Fibroblast of lung (primary cell): ENCODE data around the gene WIZ. TPM values are rescaled to one million over a fixed set of nuclear protein-coding genes. Genes with fewer than 3 reads are reported as not detected.

Experiments
- DNase-seq, 2 donors: peaks; one replicate each; pipeline versions ENCODE4 v3.0.0 to v3.0.0-alpha.2; 2010; ENCODE audit warnings: low read depth in 2 of 2
- H2AFZ ChIP-seq: 2 replicates; pipeline ENCODE4 v1.5.1; 2012; ENCODE audit warnings: low read length, control low read depth, inconsistent platforms
- H3K27ac ChIP-seq: 2 replicates; pipeline ENCODE4 v1.5.1; 2011; ENCODE audit warnings: low read length, control low read depth; ENCODE audit not compliant: insufficient read depth
- H3K27me3 ChIP-seq: 2 replicates; pipeline ENCODE4 v1.5.1; 2011; ENCODE audit warnings: mild to moderate bottlenecking, low read length; ENCODE audit not compliant: control insufficient read depth, insufficient read depth
- H3K36me3 ChIP-seq: 2 replicates; pipeline ENCODE4 v1.5.1; 2011; ENCODE audit warnings: low read length; ENCODE audit not compliant: control insufficient read depth, insufficient read depth
- H3K4me1 ChIP-seq: 2 replicates; pipeline ENCODE4 v1.5.1; 2011; ENCODE audit warnings: low read length; ENCODE audit not compliant: control insufficient read depth, insufficient read depth; ENCODE audit errors: extremely low read depth
- H3K4me2 ChIP-seq: 2 replicates; pipeline ENCODE4 v1.5.1; 2011; ENCODE audit warnings: low read length, control low read depth; ENCODE audit not compliant: insufficient read depth; ENCODE audit errors: extremely low read depth
- H3K4me3 ChIP-seq, 4 experiments: fragments of 200-600 bp in 1 of 4; sonication (generic) in 1 of 4; replicated peaks in 1 of 4; 2 replicates each; pipeline ENCODE4 v1.5.1; 2011 to 2016; ENCODE audit warnings: low read length in 4 of 4, low read depth in 3 of 4, mild to moderate bottlenecking in 3 of 4, control low read depth in 2 of 4, inconsistent platforms in 1 of 4, mixed read lengths in 1 of 4; ENCODE audit not compliant: insufficient read depth in 1 of 4; ENCODE audit errors: control extremely low read depth in 1 of 4
- H3K79me2 ChIP-seq: 2 replicates; pipeline ENCODE4 v1.5.1; 2012; ENCODE audit warnings: mild to moderate bottlenecking, low read length, inconsistent platforms; ENCODE audit not compliant: control insufficient read depth, insufficient read depth
- H3K9ac ChIP-seq: 2 replicates; pipeline ENCODE4 v1.5.1; 2011; ENCODE audit warnings: mild to moderate bottlenecking, low read length, control low read depth; ENCODE audit not compliant: insufficient read depth
- H3K9me3 ChIP-seq: 2 replicates; pipeline ENCODE4 v1.5.1; 2012; ENCODE audit warnings: low read depth, low read length; ENCODE audit not compliant: control insufficient read depth, insufficient read depth
- H4K20me1 ChIP-seq: 2 replicates; pipeline ENCODE4 v1.5.1; 2011; ENCODE audit warnings: low read length; ENCODE audit not compliant: control insufficient read depth, insufficient read depth; ENCODE audit errors: extremely low read depth
- CTCF ChIP-seq, 2 donors: IDR thresholded peaks in 1 of 2; conservative IDR thresholded peaks in 1 of 2; 1 replicate in 1 of 2; 2 replicates in 1 of 2; pipeline ENCODE4 v1.5.1; 2011 to 2012; ENCODE audit warnings: low read length in 2 of 2, control low read depth in 1 of 2, inconsistent platforms in 1 of 2, low read depth in 1 of 2, mild to moderate bottlenecking in 1 of 2
- EZH2 ChIP-seq: IDR thresholded peaks from 2 replicates; pipeline ENCODE4 v1.5.1; 2012; ENCODE audit warnings: low read length, control low read depth, mild to moderate bottlenecking; ENCODE audit errors: missing control alignments
- polyA plus RNA-seq, 2 donors: library from polyadenylated mRNA; depleted of rRNA in 1 of 2; stranded (reverse) in 1 of 2; unstranded in 1 of 2; fragments of >200 nt; gene quantifications; 2 replicates each; pipeline ENCODE4 v1.2.1, GENCODE V29; 2011 to 2012; ENCODE audit warnings: missing spikeins in 1 of 2
- total RNA-seq: library from RNA; depleted of rRNA; stranded (reverse); fragments of >200 nt; gene quantifications from 2 replicates; pipeline ENCODE4 v1.2.1, GENCODE V29; 2014

Gene WIZ
- total and polyA plus RNA-seq, 2 donors (not counting 1 experiment from before 2014, with no cell fraction given) = 7.5 to 9.7 TPM

DNA sequence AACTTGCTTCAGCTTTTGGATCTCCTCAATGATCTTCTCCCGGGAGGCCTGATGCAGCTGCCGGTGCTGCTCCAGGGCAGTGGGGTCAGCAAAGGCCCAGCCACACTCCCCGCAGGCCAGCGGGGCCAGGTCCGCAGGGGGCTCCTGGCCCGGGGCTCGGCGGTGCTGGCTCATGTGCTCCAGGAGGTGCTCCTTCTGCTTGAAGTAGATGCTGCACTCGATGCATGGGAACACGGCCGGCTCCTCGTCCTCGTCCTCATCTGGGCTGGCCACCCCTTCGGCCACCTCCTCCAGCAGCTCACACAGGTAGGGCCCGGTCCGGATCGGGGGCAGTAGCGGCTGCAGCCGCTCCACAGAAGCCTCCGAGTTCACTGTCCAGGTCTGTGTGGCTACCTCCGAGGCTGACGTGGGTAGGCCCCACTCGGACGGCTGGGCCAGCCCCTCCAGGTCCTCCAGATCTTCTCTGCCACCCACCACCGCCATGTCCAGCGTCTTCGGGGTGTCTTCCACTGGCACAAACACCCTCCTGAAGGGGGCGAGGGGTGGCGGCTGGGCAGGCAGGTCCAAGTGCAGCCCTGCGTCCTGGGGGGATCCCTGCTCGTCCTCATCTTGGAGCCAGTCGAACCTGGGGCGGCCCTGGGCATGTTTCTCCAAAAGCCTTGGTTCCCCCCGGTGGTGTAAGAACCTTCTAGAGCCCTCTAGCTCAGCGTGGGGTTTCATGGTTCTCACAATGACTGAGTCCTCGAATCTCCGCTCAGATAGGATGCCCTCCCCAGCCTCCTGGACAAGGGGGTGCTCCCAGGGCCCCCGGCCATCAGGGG lies 9.7 kb downstream of the WIZ start:
- Histone ChIP-seq H3K9ac (no peak overlapping the region), H3K9me3 (no peaks in the 10 kb centered on the region), H3K4me3 (no peak overlapping the region), H3K79me2 (no peaks in the 10 kb centered on the region), H2AFZ (no peak overlapping the region), H3K4me1 (no peaks in the 10 kb centered on the region), H3K36me3 (no peaks in the 10 kb centered on the region), H3K27me3 (no peaks in the 10 kb centered on the region), H4K20me1 (no peaks in the 10 kb centered on the region), H3K4me2 (no peak overlapping the region), H3K27ac (no peak overlapping the region)
- no peak for DNase-seq
- TF ChIP-seq EZH2 (no peak), CTCF (conservative IDR thresholded peaks at IDR 0.05 in 1 of 2, IDR thresholded peaks at IDR 0.05 in 1 of 2; ENCODE audit: low read depth in 1 of 2, low read length in 2 of 2) (no peak)

DNA sequence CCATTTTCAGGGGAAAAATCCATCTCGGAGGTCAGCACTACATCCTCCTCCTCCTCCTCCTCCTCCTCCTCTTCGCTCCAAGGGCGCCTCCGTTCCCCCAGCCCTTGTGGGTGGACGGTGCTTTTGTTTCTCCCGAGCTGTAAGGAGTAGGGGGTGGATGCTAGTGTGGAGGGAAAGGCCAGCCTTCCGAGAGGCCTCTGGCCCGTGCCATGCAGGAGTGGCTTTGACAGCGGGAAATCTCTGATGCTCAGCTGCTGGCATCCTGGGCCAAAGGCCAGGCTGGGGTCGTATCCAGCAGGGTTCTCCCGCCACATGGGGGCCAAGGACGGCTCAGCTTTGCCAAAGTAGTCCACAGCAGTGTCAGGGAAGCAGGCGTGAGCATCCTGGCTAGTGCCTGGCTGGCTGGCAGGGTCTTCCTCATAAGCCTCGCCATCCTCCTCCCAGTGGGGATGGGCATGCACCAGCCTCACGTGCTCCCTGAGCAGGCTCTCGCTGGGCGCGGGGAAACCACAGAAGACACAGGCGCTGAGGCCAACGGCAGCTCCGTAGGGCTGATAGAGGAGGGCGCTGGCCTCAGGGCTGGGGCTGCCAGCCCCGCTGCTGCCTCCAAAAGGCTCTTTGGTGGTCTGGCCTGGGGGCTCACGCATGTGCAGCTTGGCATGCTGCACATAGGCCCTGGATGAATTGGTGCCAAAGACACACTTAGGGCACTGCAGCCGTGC lies 10.5 kb downstream of the WIZ start:
- Histone ChIP-seq H3K4me1 (no peaks in the 10 kb centered on the region), H3K79me2 (no peaks in the 10 kb centered on the region), H2AFZ (no peak overlapping the region), H3K27ac (no peak overlapping the region), H3K36me3 (no peaks in the 10 kb centered on the region), H3K27me3 (no peaks in the 10 kb centered on the region), H3K9ac (no peak overlapping the region), H3K9me3 (no peaks in the 10 kb centered on the region), H3K4me2 (no peak overlapping the region), H3K4me3 (no peak overlapping the region), H4K20me1 (no peaks in the 10 kb centered on the region)
- DNase-seq = no peak
- TF ChIP-seq EZH2 (no peak), CTCF (conservative IDR thresholded peaks at IDR 0.05 in 1 of 2, IDR thresholded peaks at IDR 0.05 in 1 of 2; ENCODE audit: low read depth in 1 of 2, low read length in 2 of 2) (no peak)

DNA sequence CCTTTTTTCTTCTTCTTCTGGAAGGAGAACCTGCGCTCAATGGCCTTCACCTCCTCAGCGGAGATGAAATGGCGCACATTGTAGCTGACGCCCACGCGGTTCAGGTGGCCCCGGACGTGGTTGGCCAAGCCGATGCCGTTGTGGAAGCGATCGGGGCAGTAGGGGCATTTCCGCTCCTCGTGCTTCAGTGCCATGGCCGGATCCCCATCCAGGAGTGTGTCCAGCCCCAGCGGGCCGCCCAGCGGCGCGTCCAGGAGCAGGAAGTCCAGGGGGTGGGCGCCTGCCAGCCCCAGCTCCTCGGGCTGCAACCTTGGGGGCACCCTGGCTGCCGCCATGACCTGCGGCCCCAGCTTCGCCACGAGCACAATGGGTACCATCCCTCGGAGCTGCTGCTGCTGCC lies 11.2 kb downstream of the WIZ start:
- no peaks in the 10 kb centered on the region for H3K36me3 ChIP-seq
- no peaks in the 10 kb centered on the region for H3K27me3 ChIP-seq
- no peak overlapping the region for H2AFZ ChIP-seq
- no peak overlapping the region for H3K4me2 ChIP-seq
- no peak overlapping the region for H3K27ac ChIP-seq
- TF ChIP-seq EZH2 (no peak), CTCF (conservative IDR thresholded peaks at IDR 0.05 in 1 of 2, IDR thresholded peaks at IDR 0.05 in 1 of 2; ENCODE audit: low read depth in 1 of 2, low read length in 2 of 2) (no peak)
- H3K4me1 ChIP-seq = no peaks in the 10 kb centered on the region
- no peaks in the 10 kb centered on the region for H3K79me2 ChIP-seq
- H3K9ac ChIP-seq = no peak overlapping the region
- no peaks in the 10 kb centered on the region for H4K20me1 ChIP-seq
- H3K9me3 ChIP-seq = no peaks in the 10 kb centered on the region
- DNase-seq = no peak
- H3K4me3 ChIP-seq = no peak overlapping the region
